SK-N-SH treated with all-trans-retinoic acid at 6 μM for 48 hours (cell line): Measurements from ENCODE around the gene SCN3B.

ENCODE experiments used
- CREB5 ChIP-seq: fragments of 250-450 bp; sonication (Bioruptor Pico); IDR thresholded peaks from 2 replicates; pipeline ENCODE4 v1.5.1; 2020; ENCODE audit warnings: low read depth, mild to moderate bottlenecking, moderate library complexity
- ESRRG ChIP-seq: fragments of 250-450 bp; sonication (Bioruptor Pico); IDR thresholded peaks from 2 replicates; pipeline ENCODE4 v1.6.1; 2021; ENCODE audit warnings: mild to moderate bottlenecking
- RARB ChIP-seq: fragments of 250-450 bp; sonication (Bioruptor Pico); IDR thresholded peaks from 2 replicates; pipeline ENCODE4 v1.8.0; 2021; ENCODE audit warnings: mild to moderate bottlenecking, moderate library complexity
- TCF4 ChIP-seq: fragments of 250-450 bp; sonication (Bioruptor Pico); IDR thresholded peaks from 2 replicates; pipeline ENCODE4 v1.8.0; 2021; ENCODE audit warnings: mild to moderate bottlenecking, moderate library complexity, borderline replicate concordance
- ZNF70 ChIP-seq: fragments of 450-650 bp; formaldehyde crosslinking; IDR thresholded peaks from 2 replicates; pipeline ENCODE4 v1.5.0; 2020; ENCODE audit warnings: mild to moderate bottlenecking, moderate library complexity
- TF ChIP-seq, protein P1 (sequence below): fragments of 250-450 bp; sonication (Bioruptor Pico); IDR thresholded peaks from 2 replicates; pipeline ENCODE4 v1.8.0; 2021; ENCODE audit warnings: low read depth, mild to moderate bottlenecking, moderate library complexity, borderline replicate concordance
- TF ChIP-seq, protein P2 (sequence below): fragments of 250-450 bp; sonication (Bioruptor Pico); IDR thresholded peaks from 2 replicates; pipeline ENCODE4 v1.8.0; 2020; ENCODE audit warnings: mild to moderate bottlenecking, moderate library complexity, borderline replicate concordance
- TF ChIP-seq, protein P3 (sequence below): fragments of 250-450 bp; sonication (Bioruptor Pico); IDR thresholded peaks from 2 replicates; pipeline ENCODE4 v1.5.1; 2021; ENCODE audit warnings: mild to moderate bottlenecking, moderate library complexity

GRCh38 chr11:123588864-123589262, 65.6 kb downstream of the SCN3B start:
- TF ChIP-seq RARB (CRISPR knock-in tag) (no peak), ZNF70 (CRISPR knock-in tag) (no peak), CREB5 (CRISPR knock-in tag) (no peak), TCF4 (CRISPR knock-in tag) (no peak), ESRRG (CRISPR knock-in tag) (no peak)
- TF ChIP-seq, protein P1, sequence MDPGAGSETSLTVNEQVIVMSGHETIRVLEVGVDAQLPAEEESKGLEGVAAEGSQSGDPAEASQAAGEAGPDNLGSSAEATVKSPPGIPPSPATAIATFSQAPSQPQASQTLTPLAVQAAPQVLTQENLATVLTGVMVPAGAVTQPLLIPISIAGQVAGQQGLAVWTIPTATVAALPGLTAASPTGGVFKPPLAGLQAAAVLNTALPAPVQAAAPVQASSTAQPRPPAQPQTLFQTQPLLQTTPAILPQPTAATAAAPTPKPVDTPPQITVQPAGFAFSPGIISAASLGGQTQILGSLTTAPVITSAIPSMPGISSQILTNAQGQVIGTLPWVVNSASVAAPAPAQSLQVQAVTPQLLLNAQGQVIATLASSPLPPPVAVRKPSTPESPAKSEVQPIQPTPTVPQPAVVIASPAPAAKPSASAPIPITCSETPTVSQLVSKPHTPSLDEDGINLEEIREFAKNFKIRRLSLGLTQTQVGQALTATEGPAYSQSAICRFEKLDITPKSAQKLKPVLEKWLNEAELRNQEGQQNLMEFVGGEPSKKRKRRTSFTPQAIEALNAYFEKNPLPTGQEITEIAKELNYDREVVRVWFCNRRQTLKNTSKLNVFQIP (CRISPR knock-in tag): no peak
- TF ChIP-seq, protein P2, sequence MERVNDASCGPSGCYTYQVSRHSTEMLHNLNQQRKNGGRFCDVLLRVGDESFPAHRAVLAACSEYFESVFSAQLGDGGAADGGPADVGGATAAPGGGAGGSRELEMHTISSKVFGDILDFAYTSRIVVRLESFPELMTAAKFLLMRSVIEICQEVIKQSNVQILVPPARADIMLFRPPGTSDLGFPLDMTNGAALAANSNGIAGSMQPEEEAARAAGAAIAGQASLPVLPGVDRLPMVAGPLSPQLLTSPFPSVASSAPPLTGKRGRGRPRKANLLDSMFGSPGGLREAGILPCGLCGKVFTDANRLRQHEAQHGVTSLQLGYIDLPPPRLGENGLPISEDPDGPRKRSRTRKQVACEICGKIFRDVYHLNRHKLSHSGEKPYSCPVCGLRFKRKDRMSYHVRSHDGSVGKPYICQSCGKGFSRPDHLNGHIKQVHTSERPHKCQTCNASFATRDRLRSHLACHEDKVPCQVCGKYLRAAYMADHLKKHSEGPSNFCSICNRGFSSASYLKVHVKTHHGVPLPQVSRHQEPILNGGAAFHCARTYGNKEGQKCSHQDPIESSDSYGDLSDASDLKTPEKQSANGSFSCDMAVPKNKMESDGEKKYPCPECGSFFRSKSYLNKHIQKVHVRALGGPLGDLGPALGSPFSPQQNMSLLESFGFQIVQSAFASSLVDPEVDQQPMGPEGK: no peak
- TF ChIP-seq, protein P3, sequence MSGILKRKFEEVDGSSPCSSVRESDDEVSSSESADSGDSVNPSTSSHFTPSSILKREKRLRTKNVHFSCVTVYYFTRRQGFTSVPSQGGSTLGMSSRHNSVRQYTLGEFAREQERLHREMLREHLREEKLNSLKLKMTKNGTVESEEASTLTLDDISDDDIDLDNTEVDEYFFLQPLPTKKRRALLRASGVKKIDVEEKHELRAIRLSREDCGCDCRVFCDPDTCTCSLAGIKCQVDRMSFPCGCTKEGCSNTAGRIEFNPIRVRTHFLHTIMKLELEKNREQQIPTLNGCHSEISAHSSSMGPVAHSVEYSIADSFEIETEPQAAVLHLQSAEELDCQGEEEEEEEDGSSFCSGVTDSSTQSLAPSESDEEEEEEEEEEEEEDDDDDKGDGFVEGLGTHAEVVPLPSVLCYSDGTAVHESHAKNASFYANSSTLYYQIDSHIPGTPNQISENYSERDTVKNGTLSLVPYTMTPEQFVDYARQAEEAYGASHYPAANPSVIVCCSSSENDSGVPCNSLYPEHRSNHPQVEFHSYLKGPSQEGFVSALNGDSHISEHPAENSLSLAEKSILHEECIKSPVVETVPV (CRISPR knock-in tag): no peak
